PFSK-1 (cell line): ENCODE measurements around the gene NCKIPSD.

Experiments
- POLR2AphosphoS5 ChIP-seq: IDR thresholded peaks from 2 replicates; pipeline ENCODE4 v1.6.1; 2012; ENCODE audit warnings: low read depth, mild to moderate bottlenecking, control low read depth, low read length, moderate library complexity
- TAF1 ChIP-seq: IDR thresholded peaks from 2 replicates; pipeline ENCODE4 v1.6.1; 2012; ENCODE audit warnings: low read length, control low read depth, borderline replicate concordance; ENCODE audit not compliant: insufficient read depth

GRCh38 chr3:48642605-48643004, 43.1 kb downstream of the NCKIPSD start:
- no peak for TF ChIP-seq POLR2AphosphoS5
- TF ChIP-seq TAF1, result no peak
